Stimulated activated CD4-positive, alpha-beta T cell treated with anti-CD3 and anti-CD28 coated beads, TNF-alpha, amount 100 ng/mL, for 24 hours (primary cell): ENCODE results near the gene ZNF219.
"Not testable (repeated sequence)": the region's sequence is repeated elsewhere in the genome, so short reads cannot be mapped to it uniquely, and the experiment has no call there.

Source experiments
- DNase-seq, 3 experiments: peaks; one replicate each; pipeline ENCODE4 v3.0.0-alpha.2; 2020; ENCODE audit warnings: low read depth in 3 of 3

Gene ZNF219

DNA sequence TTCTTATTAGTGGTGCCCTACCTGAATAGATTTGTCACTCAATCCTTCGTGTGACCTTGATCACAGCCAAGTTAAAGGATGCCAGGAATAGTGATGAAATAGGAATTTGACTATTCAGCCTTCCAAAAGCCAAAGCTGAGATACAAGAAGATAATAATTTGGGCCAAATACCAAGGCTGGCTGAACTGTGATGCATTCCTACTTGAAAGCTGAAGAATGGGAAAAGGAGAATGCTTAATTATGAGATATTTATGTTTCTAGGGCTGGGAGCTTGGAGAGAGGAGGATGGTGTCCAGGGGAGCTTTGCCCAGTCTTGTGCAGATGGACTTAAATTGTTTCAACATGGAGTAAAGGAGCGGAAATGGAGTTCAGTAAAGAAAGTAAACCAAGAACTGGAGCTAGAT, 51.1 kb downstream of the ZNF219 start:
- no peak for DNase-seq

DNA sequence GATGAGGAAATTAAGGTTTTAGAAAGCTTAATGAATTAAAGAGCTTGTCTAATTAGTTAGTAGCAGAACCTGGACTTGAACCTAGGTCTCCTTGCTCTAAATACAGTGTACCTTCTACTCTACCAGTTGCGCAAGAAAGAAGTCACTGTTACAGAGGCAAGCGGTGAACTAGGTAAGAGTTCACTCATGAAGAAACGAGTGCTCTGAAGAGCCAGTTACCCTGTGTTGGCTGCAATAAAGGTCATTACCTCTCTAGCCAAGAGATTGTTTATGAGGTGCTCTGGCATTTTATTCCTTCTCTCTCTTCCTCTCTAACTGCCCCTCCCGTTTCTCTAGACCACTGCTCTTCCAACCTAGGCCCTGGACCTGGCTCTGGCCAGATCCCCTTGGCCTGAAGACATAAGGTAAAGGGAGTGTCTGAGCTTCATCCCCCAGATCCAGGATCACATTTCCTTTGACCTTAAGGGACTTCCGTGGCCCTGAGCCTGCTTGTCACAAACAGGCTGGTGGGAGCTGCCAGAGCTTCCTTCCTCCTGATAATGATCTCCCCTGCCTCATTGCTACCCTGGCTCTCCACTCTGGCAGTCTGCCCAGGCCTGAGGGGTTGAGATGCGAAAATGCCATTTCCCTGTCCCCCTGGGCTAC, 54.4 kb downstream of the ZNF219 start:
- no peak for DNase-seq

DNA sequence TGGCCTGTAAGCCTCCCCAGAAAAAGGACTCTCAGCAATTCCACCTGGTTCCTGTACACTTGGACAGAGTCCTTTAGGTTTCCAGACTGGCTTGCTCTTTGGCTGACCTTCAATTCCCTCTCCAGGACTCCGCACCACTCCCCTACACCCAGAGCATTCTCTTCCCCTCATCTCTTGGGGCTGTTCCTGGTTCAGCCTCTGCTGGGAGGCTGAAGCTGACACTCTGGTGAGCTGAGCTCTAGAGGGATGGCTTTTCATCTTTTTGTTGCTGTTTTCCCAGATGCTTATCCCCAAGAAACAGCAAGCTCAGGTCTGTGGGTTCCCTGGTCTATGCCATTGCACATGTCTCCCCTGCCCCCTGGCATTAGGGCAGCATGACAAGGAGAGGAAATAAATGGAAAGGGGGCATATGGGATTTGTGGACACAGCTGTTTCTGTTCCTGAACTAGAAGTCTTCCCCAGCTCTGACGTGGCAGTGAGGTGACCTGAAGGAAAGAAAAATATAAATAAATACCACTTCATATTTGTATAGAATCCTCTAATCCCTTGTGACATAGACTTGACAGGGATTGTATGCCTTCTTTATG, 55.0 kb downstream of the ZNF219 start:
- DNase-seq: no peak

- DNase-seq: no peak
Measured at GRCh38 chr14:21042918-21043317, 55.5 kb downstream of the ZNF219 start.

- no peak for DNase-seq
Measured at GRCh38 chr14:21041676-21042433, 56.6 kb downstream of the ZNF219 start, which contains the start of gene RNASE7. TSS of gene RNASE7 (plus strand) at chr14:21042362. CDS start at chr14:21042993, 631 bp downstream.

GRCh38 chr14:21040941-21041340, 57.5 kb downstream of the ZNF219 start:
- not testable (repeated sequence) for DNase-seq

DNA sequence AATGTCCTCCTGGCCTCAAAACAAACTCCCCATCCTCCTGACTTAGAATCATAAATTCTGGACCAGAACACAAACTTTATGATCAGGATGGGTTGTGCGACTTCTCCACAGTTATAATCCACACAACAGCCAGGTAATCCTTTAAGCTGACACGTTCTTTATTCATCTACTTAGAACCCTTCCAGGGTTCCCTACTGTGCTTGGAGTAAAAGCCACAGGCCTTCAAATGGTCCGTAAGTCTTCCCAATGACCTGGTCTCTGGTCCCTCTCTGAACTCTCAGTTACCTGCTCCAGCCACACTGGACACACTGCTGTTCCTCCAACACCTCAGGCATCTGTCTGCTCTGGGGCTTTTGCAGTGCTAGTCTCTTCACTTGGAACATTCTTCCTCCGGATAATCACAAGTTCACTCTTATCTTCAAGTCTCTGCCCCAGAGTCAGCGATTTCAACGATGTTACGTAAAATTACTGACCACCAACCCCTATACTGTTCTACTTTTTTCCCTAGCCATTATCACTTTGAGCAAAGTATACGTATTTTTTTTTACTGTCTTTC, 58.0 kb downstream of the ZNF219 start:
- no peak for DNase-seq
